Fibroblast of skin of right quadriceps (primary cell): ENCODE measurements around the gene ACOT9.
"Not testable (repeated sequence)": the region's sequence is repeated elsewhere in the genome, so short reads cannot be mapped to it uniquely, and the experiment has no call there.

ENCODE experiments used
- DNase-seq: peaks from one replicate; pipeline ENCODE4 v3.0.0-alpha.2; 2013

ACOT9 gene

DNA sequence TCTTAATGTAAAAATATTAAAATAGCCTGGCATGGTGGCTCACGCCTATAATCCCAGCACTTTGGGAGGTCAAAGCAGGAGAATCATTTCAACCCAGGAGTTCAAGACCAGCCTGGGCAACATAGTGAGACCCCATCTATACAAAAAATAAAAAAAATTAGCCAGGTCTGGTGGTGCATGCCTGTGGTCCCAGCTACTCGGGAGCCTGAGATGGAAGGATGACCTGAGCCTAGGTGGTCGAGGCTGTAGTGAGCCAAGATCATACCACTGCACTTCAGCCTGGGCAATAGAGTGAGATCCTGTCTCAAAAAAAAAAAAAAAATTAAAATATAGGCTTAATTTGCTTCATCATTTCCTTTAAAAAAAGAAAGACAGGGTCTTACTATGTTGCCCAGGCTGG, 66.6 kb downstream of the ACOT9 start:
- DNase-seq, result not testable (repeated sequence)

- DNase-seq, result no peak
Measured at GRCh38 chrX:23673108-23673507, 70.0 kb downstream of the ACOT9 start.

DNA sequence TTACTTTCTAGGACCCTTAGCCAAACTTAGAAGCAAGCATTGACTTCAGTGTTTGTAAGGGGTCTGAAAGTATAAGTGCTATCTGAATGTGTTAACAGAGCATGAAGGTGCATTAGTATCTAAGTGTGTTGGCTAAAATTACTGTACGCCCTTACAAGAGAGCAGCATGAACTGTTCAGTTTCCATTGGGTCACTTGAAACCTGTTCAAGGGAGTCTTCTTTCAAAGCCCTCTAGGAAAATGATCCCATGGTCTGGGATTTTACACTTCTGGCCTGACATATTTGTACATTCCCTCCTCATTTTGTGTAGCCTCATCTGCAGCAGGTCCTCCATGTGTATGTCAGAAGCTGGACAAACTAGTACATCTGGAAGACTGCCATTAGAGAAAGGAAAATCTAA, 72.5 kb downstream of the ACOT9 start:
- DNase-seq, result no peak

DNA sequence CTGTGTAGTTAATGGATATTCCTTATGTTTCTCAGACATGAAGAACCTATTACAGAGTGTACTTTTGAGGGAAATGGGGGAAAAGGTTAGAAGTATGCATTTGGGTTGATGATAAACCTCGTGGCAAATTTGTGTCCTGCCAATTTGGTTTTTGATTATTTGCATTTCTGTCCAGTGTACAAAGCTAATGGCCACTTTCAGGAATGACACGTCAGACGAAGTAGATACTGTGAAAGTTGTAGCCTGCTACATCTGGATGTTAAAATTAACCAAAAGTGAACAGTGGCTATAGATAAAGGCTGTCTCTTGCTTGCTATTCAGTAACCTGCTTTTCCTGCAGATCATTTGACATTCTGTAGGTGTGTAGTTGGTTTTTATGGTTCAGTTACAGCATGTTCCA, 74.7 kb downstream of the ACOT9 start:
- DNase-seq, result no peak

- peak; percentile 84 for DNase-seq
Measured at GRCh38 chrX:23667239-23668177, 75.6 kb downstream of the ACOT9 start, which contains the start of gene PRDX4. Gene PRDX4, plus strand, starts transcription at chrX:23667493. Its CDS starts 78 bp downstream, at chrX:23667571.

DNA sequence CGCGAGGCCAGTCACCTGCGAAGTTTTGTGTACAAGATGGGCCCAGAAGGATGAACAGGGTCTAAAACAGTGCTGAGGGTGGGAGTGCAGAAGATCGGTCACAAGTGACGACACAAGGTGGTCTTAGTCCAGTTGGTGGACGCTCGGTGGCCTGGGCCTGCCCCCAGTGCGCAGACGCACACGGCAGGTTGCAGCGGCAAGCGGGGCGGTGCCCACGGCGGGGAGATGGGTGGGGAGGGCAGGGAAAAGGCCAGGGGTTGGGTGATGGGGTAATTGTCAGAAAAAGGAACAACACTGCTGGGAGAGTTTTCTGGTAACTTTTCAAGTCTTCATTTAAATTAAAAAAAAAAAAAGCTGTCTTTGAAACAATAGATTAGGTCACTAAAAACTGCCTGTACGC, 76.8 kb downstream of the ACOT9 start:
- DNase-seq, result no peak

DNA sequence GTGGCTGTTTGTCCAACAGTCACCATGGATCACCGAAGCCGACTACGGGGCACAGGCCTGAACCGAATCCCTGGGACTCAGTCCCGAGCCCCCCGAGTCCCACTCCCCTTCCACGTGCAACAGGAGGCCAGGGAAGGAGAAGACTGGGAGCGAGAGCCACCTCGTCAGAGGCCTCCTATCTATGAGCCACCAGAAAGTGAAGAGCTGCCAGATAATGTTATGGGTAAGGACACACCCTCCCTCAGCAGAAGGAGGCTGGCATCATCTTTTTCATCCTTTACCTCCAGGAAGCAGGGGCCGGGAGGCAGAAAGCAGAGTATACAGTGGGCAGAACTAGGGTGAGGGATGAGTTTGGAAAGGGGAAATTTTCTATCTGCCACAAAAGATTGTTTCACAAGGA, 78.6 kb downstream of the ACOT9 start:
- DNase-seq, result no peak

GRCh38 chrX:23662853-23663252, 80.2 kb downstream of the ACOT9 start:
- DNase-seq, result peak; percentile 45

DNA sequence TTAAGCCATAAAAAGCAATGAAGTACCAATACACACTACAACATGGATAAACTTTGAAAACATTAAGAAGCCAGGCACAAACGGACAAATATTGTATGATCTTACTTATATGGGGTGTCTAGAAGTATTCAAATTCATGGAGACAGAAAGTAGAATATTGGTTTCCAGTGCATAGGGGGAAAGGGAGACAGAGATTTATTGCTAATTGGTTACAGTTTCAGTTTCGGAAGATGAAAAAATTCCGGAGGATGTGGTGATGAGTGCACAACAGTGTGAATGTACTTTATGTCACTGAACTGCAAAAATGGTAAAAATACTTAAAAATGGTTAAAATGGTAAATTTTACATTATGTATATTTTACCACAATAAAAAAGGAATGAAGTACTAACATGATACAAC, 80.9 kb downstream of the ACOT9 start:
- no peak for DNase-seq

GRCh38 chrX:23661671-23662070, 81.4 kb downstream of the ACOT9 start:
- peak; percentile 42 for DNase-seq

GRCh38 chrX:23660766-23661132, 82.3 kb downstream of the ACOT9 start:
- no peak for DNase-seq

DNA sequence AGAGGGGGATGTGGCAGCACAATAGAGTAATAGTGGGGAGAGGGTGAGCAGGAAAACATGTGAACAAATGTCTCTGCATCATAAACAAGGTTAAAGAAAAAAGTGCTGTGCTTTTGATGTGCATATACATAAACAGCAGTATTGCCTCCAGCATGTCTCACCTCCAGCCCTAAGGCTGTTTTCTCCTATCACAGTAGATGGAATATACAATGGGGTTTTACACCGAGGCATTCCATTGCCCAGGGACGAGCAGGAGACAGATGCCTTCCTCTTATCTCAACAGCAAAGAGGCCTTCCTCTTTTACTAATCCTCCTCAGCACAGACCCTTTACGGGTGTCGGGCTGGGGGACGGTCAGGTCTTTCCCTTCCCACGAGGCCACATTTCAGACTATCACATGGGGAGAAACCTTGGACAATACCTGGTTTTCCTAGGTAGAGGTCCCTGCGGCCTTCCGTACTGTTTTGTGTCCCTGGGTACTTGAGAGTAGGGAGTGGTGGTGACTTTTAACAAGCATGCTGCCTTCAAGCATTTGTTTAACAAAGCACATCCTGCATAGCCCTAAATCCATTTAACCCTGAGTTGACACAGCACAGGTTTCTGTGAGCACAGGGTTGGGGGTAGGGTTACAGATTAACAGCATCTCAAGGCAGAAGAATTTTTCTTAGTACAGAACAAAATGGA, 82.9 kb downstream of the ACOT9 start:
- not testable (repeated sequence) for DNase-seq

- no peak for DNase-seq
Measured at GRCh38 chrX:23659339-23659738, 83.7 kb downstream of the ACOT9 start.

DNA sequence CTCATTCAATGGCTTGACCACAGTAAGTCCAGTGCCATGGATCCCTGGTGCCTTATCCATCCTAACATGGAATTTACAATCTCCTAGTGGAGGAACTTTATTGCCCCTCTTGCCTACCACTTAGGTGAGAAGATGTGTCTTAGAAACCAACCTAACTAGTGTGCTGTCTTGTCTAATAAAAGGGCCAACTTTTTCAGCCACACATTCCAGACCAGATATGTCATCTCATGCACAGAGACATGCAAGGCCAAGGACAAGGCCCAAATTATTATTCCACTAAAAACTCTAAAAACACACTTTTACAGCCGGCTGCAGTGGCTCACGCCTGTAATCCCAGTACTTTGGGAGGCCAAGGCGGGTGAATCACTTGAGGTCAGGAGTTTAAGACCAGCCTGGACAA, 86.4 kb downstream of the ACOT9 start:
- peak; percentile 27 for DNase-seq

DNA sequence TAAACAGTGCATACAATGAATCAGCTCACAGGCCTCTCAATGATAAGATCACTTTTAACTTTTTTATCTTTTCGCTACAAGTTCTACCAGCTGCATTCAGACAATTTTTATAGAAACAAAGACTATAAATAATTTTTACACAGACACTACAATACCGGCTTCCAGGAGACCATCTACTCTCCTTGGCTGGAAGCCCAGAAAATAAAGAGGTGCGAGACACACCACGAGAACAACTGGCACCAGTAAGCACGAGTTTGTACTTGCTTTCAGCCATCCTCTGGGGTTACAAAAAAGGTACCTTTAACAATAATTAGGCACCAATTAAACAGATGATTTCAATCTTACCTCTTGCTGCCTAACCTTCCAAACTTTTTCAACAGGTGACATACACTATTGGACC, 87.0 kb downstream of the ACOT9 start:
- DNase-seq, result no peak
